OCI-LY3 (cell line): ENCODE results near the gene ARHGAP40.

Experiments used
- EZH2phosphoT487 ChIP-seq: fragments of 200-600 bp; shearing (Covaris generic); IDR thresholded peaks from 2 replicates; pipeline ENCODE4 v1.6.1; 2018; ENCODE audit warnings: antibody characterized with exemption, mixed run types, low read depth
- TF ChIP-seq, protein P1 (sequence below): fragments of 200-600, 300-600 bp; sonication (generic); IDR thresholded peaks from 2 replicates; pipeline ENCODE4 v1.5.1; 2014; ENCODE audit warnings: antibody characterized with exemption, low read length, low read depth

DNA sequence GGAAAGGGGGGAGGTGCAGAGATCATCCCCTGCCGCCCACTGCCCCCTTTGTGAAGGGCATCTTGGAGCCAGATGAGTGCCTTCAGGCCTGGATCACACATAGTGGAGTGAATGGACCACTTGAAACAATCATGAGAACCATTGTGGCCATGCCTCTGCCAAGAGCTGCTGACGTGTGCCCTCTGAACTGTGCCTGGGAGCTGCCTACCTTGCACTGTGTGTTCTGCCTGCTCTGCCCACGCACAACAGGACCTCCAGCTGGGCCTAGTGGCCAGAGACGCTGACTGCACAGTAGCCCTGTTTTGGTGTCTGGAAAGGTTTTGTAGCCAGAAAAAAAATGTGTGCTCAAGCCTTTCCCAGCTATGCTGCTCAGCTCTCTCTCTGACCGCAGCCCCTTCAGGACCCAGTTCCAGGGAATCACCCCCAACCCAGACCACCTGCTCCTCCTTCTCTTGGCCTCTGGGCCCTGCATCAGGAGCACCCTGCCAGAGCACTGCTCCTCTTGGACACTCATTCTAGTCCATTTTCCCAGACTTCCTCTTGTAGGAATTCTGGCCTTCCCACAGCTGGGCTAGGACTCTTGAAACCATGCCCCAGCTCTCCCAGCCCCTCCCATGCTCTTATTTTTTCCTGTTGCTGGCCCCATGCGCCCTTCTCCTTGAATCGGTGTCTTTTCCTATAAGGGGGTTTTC is 22.2 kb upstream of the ARHGAP40 start:
- TF ChIP-seq, protein P1, sequence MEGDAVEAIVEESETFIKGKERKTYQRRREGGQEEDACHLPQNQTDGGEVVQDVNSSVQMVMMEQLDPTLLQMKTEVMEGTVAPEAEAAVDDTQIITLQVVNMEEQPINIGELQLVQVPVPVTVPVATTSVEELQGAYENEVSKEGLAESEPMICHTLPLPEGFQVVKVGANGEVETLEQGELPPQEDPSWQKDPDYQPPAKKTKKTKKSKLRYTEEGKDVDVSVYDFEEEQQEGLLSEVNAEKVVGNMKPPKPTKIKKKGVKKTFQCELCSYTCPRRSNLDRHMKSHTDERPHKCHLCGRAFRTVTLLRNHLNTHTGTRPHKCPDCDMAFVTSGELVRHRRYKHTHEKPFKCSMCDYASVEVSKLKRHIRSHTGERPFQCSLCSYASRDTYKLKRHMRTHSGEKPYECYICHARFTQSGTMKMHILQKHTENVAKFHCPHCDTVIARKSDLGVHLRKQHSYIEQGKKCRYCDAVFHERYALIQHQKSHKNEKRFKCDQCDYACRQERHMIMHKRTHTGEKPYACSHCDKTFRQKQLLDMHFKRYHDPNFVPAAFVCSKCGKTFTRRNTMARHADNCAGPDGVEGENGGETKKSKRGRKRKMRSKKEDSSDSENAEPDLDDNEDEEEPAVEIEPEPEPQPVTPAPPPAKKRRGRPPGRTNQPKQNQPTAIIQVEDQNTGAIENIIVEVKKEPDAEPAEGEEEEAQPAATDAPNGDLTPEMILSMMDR: no peak
- TF ChIP-seq EZH2phosphoT487: no peak
